ENCODE data around the gene NHLH1. TPM values are rescaled to one million over a fixed set of nuclear protein-coding genes. Genes with fewer than 3 reads are reported as not detected.
"Not testable (repeated sequence)": the region's sequence is repeated elsewhere in the genome, so short reads cannot be mapped to it uniquely, and the experiment has no call there.

Gene NHLH1
- total RNA-seq, 2 donors from 2014 or later: not detected

- Histone ChIP-seq H3K36me3 (no peaks in the 10 kb centered on the region), H3K27ac (no peak overlapping the region), H3K27me3 (no peaks in the 10 kb centered on the region), H3K4me3 (no peak overlapping the region), H3K9me3 (no peaks in the 10 kb centered on the region), H3K4me1 (peaks cover 0 to 20% of the 10 kb centered on the region in 2 donors)
- no peak for TF ChIP-seq CTCF (IDR thresholded peaks at IDR 0.05)
- peak; percentile 40 for DNase-seq (ENCODE audit: low spot score)
Measured at GRCh38 chr1:160373696-160374095, 6.8 kb downstream of the NHLH1 start.

GRCh38 chr1:160374306-160375110, 7.6 kb downstream of the NHLH1 start:
- no peaks in the 10 kb centered on the region for H3K9me3 ChIP-seq
- H3K36me3 ChIP-seq: no peaks in the 10 kb centered on the region
- peaks cover 0 to 20% of the 10 kb centered on the region in 2 donors for H3K4me1 ChIP-seq
- H3K27me3 ChIP-seq: no peaks in the 10 kb centered on the region
- peak overlapping the region in 1 of 2 donors; percentile 23 for H3K27ac ChIP-seq
- no peak overlapping the region for H3K4me3 ChIP-seq
- no peak for TF ChIP-seq CTCF (IDR thresholded peaks at IDR 0.05)
- peak; percentile 52 for DNase-seq (ENCODE audit: low spot score)

GRCh38 chr1:160375788-160376524, 9.1 kb downstream of the NHLH1 start:
- no peak for TF ChIP-seq CTCF (IDR thresholded peaks at IDR 0.05)
- H3K27me3 ChIP-seq: no peaks in the 10 kb centered on the region
- no peak overlapping the region for H3K4me3 ChIP-seq

GRCh38 chr1:160376525-160377131, 9.8 kb downstream of the NHLH1 start:
- DNase-seq (ENCODE audit: low spot score): peak; percentile 52
- Histone ChIP-seq H3K4me3 (no peak overlapping the region), H3K9me3 (no peaks in the 10 kb centered on the region), H3K27ac (peak overlapping the region; percentile 7 to 29), H3K27me3 (no peaks in the 10 kb centered on the region), H3K4me1 (peaks cover 0 to 20% of the 10 kb centered on the region in 2 donors), H3K36me3 (no peaks in the 10 kb centered on the region)
- TF ChIP-seq CTCF (IDR thresholded peaks at IDR 0.05): peak; percentile 88 to 94

More at GRCh38 chr1:160375788-160376524, 9.1 kb downstream of the NHLH1 start:
- Histone ChIP-seq H3K9me3 (no peaks in the 10 kb centered on the region), H3K36me3 (no peaks in the 10 kb centered on the region), H3K27ac (peak overlapping the region; percentile 21 to 29), H3K4me1 (peaks cover 0 to 20% of the 10 kb centered on the region in 2 donors)
- DNase-seq (ENCODE audit: low spot score): peak; percentile 55

- DNase-seq (ENCODE audit: low spot score): peak; percentile 23
- Histone ChIP-seq H3K27me3 (no peaks in the 10 kb centered on the region), H3K4me3 (no peak overlapping the region), H3K9me3 (no peaks in the 10 kb centered on the region), H3K27ac (no peak overlapping the region), H3K4me1 (peaks cover 0 to 20% of the 10 kb centered on the region in 2 donors), H3K36me3 (no peaks in the 10 kb centered on the region)
- no peak for TF ChIP-seq CTCF (IDR thresholded peaks at IDR 0.05)
Measured at GRCh38 chr1:160377585-160378206, 10.8 kb downstream of the NHLH1 start.

GRCh38 chr1:160384812-160385211, 17.9 kb downstream of the NHLH1 start:
- H3K27ac ChIP-seq; H3K27me3 ChIP-seq; H3K4me3 ChIP-seq; DNase-seq (ENCODE audit: low spot score); H3K36me3 ChIP-seq; H3K9me3 ChIP-seq; H3K4me1 ChIP-seq: not testable (repeated sequence)

GRCh38 chr1:160388406-160388805, 21.5 kb downstream of the NHLH1 start:
- DNase-seq (ENCODE audit: low spot score); H3K27ac ChIP-seq; H3K4me3 ChIP-seq; H3K36me3 ChIP-seq; H3K4me1 ChIP-seq; H3K27me3 ChIP-seq; H3K9me3 ChIP-seq: not testable (repeated sequence)

Measured in right atrium auricular region (tissue), 2 donors.